NCI-H2227 treated with DMSO at 0.1 percent for 48 hours (cell line): ENCODE results near the gene TNNT1.
A peak's percentile ranks its signal among the peaks of the same experiment; 100 is the strongest.
"Not testable (repeated sequence)": the region's sequence is repeated elsewhere in the genome, so short reads cannot be mapped to it uniquely, and the experiment has no call there.

Experiments
- DNase-seq: peaks from one replicate; lab custom pipeline; 2025; lab: John Stamatoyannopoulos, UW

TNNT1 gene

DNA sequence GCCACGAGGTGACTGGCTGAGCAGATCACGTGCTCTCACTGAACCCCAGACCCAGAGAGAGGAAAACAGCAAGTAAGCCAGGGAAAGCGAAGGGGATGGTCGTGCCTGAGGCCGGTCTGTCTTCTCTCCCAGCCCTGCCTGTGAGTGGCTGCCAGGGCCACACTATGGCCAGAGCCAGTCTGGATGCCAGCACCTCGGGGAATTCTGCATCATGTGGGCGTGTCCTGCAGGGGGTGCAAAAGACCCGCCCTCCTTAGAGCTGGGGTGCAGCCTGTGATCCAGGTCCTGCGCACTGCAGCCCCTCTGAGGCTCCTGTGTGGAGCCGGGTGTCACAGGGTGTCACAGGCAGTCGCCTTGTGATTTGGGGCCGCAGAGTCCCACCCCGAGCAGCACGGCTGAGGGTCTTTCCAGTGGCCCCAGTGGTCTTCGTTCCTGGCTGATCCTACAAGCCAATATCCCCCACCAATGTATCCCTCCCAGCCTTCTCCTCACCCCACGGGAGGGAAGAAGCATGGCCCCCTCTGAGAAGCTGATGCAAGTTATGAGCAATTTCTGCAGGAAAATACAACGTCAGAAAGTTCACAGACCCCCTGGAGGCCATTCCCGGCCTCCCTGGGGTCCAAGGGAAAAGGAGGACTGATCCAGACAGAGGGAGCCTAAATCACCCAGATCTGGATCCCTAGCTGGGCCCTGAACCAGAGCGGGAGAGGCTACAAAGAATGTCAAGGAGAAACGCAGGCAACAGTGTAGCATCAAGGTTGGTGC is 39.3 kb downstream of the TNNT1 start:
- no peak for DNase-seq

DNA sequence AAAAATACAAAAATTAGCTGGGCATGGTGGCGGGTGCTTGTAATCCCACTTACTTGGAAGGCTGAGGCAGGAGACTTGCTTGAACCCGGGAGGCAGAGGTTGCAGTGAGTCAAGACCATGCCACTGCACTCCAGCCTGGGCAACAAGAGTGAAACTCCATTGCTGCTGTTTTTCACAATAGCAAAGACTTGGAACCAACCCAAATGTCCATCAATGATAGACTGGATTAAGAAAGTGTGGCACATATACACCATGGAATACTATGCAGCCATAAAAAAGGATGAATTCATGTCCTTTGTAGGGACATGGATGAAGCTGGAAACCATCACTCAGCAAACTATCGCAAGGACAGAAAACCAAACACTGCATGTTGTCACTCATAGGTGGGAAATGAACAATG is 41.8 kb downstream of the TNNT1 start:
- DNase-seq, result not testable (repeated sequence)

DNA sequence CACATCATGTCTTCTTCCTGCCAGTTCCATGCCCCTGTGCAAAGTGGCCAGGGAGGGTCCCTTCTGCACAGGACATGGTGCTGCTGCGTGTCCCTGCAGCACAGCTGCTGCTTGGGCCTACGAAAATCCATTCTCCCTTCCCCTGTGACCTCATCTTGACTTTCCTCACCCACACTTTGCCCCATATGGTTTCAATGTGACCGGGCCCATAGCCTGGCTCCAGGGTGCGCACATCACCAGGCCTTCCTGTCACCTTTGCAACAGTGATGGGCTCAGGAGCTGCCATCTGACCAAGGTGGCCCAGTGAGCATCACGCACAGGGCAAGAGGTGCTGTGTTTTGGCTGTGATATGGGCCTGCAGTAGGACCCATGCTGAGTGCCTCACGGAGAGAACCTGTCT is 42.4 kb downstream of the TNNT1 start:
- DNase-seq, result no peak

GRCh38 chr19:55105237-55105636 is 43.8 kb downstream of the TNNT1 start:
- DNase-seq, result no peak

DNA sequence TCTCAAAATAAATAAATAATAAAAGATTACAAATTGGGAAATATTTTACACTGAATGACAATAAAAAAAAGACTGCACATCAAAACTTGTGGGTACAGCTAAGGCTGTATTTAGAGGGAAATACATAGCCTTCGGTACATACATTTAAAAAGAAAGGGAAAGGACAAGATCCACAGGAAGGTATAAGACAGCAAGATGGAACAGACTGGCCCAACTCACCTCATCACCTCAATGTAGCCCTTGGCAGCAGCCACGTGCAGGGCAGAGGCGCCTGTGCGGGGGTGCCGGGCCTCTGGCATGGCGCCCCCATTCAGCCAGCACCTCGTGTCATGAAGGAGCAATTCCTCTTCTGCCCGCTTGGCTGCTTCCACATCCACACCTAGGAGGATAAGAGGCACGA is 45.8 kb downstream of the TNNT1 start:
- no peak for DNase-seq

DNA sequence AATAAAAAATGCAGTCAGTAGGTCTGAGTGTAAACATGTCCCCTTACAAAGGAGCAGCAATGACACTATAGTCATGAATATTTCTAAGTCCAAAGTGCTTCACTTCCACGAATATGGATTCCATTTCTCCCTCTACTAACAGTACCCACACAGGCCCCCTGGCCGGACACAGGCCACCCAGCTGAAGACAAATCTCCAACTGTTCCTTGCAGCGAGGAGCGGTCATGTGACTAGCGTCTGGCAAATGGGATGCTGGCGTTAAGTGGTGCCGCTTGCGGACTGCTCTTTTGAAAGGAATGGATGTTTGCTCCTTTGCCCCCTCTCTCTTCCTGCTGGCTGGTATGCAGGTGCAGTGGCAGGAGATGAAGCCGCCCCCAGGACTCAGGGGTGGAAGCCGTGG is 47.7 kb downstream of the TNNT1 start:
- DNase-seq, result peak; percentile 19

GRCh38 chr19:55099557-55100506 is 49.2 kb downstream of the TNNT1 start:
- no peak for DNase-seq

GRCh38 chr19:55098716-55099556 is 50.1 kb downstream of the TNNT1 start:
- DNase-seq, result no peak

DNA sequence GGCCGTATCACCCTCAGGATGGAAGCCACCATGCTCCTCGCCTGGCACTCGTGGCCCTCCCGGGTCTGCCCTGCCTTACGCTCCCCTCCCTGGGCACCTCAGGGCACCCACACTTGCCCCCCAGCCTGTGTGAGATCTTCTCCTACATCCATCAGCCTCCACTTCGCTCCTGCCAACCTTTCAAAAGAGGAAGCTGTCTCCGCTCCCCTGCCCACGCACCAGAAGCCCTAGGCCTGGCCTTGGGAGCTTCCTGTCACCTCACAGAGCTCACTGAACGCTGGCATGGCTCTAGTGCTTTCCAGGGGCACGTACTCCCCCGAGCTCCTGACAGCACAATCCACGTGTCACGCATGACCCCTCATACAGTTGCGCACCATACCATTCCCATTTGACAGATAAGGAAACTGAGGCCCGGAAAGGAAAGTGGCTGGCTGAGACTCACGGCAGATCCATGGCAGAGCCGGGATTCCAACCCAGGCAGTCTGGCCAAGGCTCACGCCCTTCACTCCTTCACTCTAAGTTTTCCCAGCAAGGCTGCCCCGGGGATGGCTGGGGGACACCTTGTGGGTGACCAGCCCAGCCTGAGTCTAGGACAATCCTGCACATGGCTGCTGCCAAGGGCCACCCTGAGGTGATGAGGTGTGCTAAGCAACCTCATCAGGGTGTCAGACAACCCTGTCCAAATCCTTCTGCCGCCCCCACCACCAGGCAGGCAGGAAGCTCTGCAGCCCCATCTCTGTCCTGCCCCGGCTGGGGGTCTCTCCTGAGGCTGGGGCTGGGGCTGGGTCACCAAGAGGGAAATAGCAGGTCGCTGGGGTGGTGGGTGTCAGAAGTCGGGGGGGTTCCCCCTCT is 50.9 kb downstream of the TNNT1 start:
- no peak for DNase-seq

DNA sequence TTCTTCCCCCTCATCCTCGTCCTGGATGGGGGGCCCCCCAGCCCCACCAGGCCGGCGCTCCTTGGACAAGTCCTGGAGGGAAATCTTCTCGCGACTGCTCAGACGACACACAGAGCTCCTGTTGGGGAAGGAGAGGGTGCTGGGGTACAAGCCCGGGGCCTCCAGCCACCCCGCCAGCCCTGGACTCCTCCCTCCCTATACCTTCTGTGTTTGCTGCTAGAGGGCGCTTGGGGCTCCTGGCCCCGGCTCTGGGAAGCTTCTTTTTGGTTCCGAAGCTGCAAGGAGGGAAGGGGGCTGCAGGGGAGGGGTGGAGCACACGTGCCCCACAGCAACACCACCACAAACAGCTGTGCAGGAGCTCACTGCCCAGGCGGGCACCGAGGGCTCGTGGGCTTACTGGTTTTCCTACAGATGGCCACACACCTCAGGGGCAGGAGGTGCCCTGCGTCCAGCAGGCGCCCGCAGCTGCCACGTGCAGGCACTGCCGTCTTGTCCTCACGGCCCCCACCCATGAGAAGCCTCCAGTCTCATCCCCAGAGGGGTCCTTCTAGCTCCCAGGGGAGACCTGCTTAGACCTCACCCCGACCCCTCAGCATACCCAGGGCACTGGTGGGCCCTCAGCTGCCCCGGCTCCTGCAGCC is 52.8 kb downstream of the TNNT1 start:
- DNase-seq, result no peak

GRCh38 chr19:55095260-55096060 is 53.5 kb downstream of the TNNT1 start:
- no peak for DNase-seq

DNA sequence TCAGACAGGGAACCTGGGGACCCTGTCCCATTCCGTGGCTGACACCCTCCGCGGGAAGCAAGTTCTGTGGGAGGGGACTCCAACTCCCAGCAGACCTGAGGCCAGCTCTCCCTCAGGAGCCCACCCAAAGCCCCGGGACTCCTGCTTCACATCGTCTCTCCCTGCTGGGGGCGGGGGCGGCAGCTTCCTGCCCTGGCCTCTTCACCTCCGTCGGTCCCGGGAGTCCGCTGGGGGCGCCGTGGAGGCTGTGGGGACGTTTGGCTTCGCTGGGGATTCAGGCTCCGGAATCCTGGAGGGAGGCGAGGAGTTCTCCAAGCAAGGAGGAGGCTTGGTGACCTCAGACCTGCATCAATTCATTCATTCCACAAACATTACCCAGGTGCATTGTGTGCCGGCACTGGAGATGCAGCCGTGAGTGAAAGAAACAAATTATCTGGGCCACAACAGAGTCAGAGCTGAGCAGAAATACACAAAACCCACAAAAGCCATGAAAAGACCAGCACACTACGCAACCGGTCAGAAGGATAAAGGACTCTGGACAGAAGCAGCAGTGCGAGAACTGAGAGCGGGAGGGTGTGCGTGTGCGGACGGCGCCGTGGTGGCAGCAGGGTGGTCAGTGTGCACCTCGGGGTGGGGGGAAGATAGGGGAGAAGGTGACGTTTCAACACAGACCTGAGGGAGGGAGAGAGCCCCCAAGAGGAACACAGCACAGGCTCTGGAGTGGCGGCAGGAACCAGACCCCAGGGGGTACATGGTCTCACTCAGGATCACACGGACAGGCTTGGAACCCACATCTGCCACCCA is 54.3 kb downstream of the TNNT1 start:
- DNase-seq, result no peak

GRCh38 chr19:55092423-55093318 is 56.3 kb downstream of the TNNT1 start:
- DNase-seq, result no peak

GRCh38 chr19:55091955-55092354 is 57.1 kb downstream of the TNNT1 start:
- DNase-seq, result no peak

DNA sequence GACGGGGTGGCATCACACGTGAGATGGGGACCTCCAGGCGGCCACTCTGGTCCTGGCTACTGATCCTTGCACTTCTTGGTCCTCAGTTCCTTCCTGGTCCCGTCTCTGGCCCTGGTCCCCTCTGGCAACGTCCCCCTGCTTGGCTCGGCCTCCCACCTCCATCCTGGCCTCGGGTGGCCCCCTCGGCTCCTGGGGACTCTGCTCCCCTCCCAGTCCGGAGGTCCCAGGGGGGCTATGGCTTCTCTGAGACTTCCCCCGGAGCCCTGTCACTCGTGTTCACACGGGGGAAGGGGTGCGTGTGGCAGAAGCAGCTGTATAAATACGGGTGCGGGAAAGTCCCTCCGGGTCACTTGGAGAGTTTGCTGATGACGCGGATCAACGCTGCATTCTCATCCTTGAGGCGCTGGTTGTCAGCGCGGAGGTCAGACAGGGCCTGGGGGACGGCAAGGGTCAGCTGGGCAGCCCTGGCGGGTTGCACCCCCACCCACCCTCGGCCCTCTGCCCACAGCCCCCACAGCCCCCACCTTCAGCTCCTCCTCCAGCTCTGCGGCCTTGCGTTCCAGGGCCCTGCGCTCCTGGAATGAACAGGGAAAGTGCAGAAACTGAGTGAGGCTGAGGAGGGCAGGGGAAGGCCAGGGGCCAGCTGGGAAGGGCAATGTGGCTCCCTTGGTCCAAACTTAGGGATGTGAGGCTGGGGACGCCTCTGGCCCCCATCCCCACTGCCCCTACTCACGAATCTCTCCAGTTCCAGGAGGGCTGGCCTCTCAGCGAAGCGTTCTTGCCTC is 57.7 kb downstream of the TNNT1 start:
- DNase-seq, result no peak

- no peak for DNase-seq
These were observed 58.4 kb downstream of the TNNT1 start for GRCh38 chr19:55090564-55090963.

GRCh38 chr19:55089342-55089944 is 59.6 kb downstream of the TNNT1 start:
- DNase-seq, result no peak
